K562 (cell line): Measurements from ENCODE around the gene LAMA4. TPM values are rescaled to one million over a fixed set of nuclear protein-coding genes. Genes with fewer than 3 reads are reported as not detected.

Experiments
- ATAC-seq: fragments of 200-7000 bp; cut with Tn5 transposase; 3 replicates; pipeline ENCODE4 v1.9.1; 2020; ENCODE audit warnings: moderate library complexity
- BruUV-seq: library from RNA; stranded (reverse); fragments of 400-500 nt; replicated peaks from 2 replicates; lab custom pipeline; 2021; lab: Mats Ljungman, UMichigan
- CTCF ChIA-PET: fragments of 300-600 bp; formaldehyde crosslinking; extraction: SDS; loops from one replicate; lab custom pipeline; 2021; ENCODE audit warnings: low intra/inter-chr PET ratio; lab: Yijun Ruan, JAX
- POLR2A ChIA-PET: fragments of 300-600, 350-650 bp; sonication (Branson Sonifier 250); formaldehyde crosslinking; extraction: SDS; loops from one replicate; lab custom pipeline; 2021; ENCODE audit warnings: antibody characterized with exemption, inconsistent platforms; lab: Yijun Ruan, JAX
- DNase-seq, 4 experiments: peaks; one replicate each; pipeline versions ENCODE4 v3.0.0 to v3.0.0-alpha.2; 2011 to 2018; ENCODE audit warnings: low spot score in 3 of 4, mixed read lengths in 3 of 4; ENCODE audit errors: extremely low read depth in 1 of 4
- FAIRE-seq: peaks from 2 replicates; lab custom pipeline; 2011; peaks lifted over from hg19 to GRCh38; lab: Jason Lieb, UNC
- H2AFZ ChIP-seq: 2 replicates; pipeline ENCODE4 v1.6.0; 2011; ENCODE audit warnings: low read depth, low read length, control low read depth, inconsistent platforms
- H3K27ac ChIP-seq: fragments of 200-600 bp; 3 replicates; pipeline ENCODE4 v1.8.0; 2011; ENCODE audit warnings: low read depth, mild to moderate bottlenecking, control low read depth, inconsistent platforms, low read length, moderate library complexity, mixed read lengths; ENCODE audit errors: extremely low read depth
- H3K27me3 ChIP-seq, 2 experiments: fragments of 300-600 bp in 1 of 2; 2 replicates in 1 of 2; 3 replicates in 1 of 2; pipeline versions ENCODE4 v1.6.0 to v1.8.0; 2011; ENCODE audit warnings: inconsistent platforms in 2 of 2, low read length in 2 of 2, mild to moderate bottlenecking in 1 of 2, mixed read lengths in 1 of 2, moderate library complexity in 1 of 2; ENCODE audit not compliant: control insufficient read depth in 2 of 2, insufficient read depth in 2 of 2
- H3K36me3 ChIP-seq: fragments of 300-600 bp; 3 replicates; pipeline ENCODE4 v1.8.0; 2011; ENCODE audit warnings: mild to moderate bottlenecking, low read length, inconsistent platforms; ENCODE audit not compliant: control insufficient read depth, insufficient read depth
- H3K4me1 ChIP-seq, 2 experiments: fragments of 200-600 bp in 1 of 2; replicated peaks in 1 of 2; 2 replicates in 1 of 2; 3 replicates in 1 of 2; pipeline versions ENCODE4 v1.5.1 to v1.8.0; 2011; ENCODE audit warnings: inconsistent platforms in 2 of 2, low read length in 2 of 2, mild to moderate bottlenecking in 1 of 2, mixed read lengths in 1 of 2, moderate library complexity in 1 of 2; ENCODE audit not compliant: control insufficient read depth in 2 of 2, insufficient read depth in 2 of 2
- H3K4me2 ChIP-seq: 2 replicates; pipeline ENCODE4 v1.6.1; 2011; ENCODE audit warnings: low read length, control low read depth, inconsistent platforms, mixed read lengths; ENCODE audit not compliant: insufficient read depth
- H3K4me3 ChIP-seq: fragments of 200-600 bp; sonication (generic), shearing (Covaris generic); 2 replicates; pipeline ENCODE4 v1.5.1; 2016; ENCODE audit warnings: control low read depth, inconsistent platforms
- H3K79me2 ChIP-seq: fragments of 200-600 bp; 3 replicates; pipeline ENCODE4 v1.8.0; 2011; ENCODE audit warnings: low read length, inconsistent platforms; ENCODE audit not compliant: control insufficient read depth, insufficient read depth
- H3K9ac ChIP-seq, 2 experiments: 2 replicates each; pipeline versions ENCODE4 v1.6.0 to v1.6.1; 2011; ENCODE audit warnings: low read depth in 2 of 2, low read length in 2 of 2, control low read depth in 1 of 2, inconsistent platforms in 1 of 2, mild to moderate bottlenecking in 1 of 2, mixed read lengths in 1 of 2; ENCODE audit not compliant: insufficient read depth in 1 of 2
- H3K9me1 ChIP-seq: one replicate; pipeline ENCODE4 v1.6.0; 2011; ENCODE audit warnings: inconsistent platforms, mild to moderate bottlenecking, low read length, moderate library complexity; ENCODE audit not compliant: control insufficient read depth, insufficient read depth
- H3K9me3 ChIP-seq: replicated peaks from 2 replicates; pipeline ENCODE4 v1.5.1; 2011; ENCODE audit warnings: low read depth, low read length, inconsistent platforms; ENCODE audit not compliant: control insufficient read depth, insufficient read depth
- H4K20me1 ChIP-seq: replicated peaks from 2 replicates; pipeline ENCODE4 v1.6.1; 2011; ENCODE audit warnings: low read length, inconsistent platforms, mixed read lengths; ENCODE audit not compliant: control insufficient read depth, insufficient read depth
- C11orf30 ChIP-seq: fragments of 450-650 bp; IDR thresholded peaks from 2 replicates; pipeline ENCODE4 v1.6.1; 2016; ENCODE audit warnings: low read depth, mild to moderate bottlenecking
- FOXJ2 ChIP-seq: fragments of 200-800 bp; sonication (Bioruptor generic); IDR thresholded peaks from 2 replicates; pipeline ENCODE4 v1.6.1; 2016; ENCODE audit warnings: missing genetic modification characterization, missing compliant biosample characterization
- HNRNPL ChIP-seq: fragments of 200-400 bp; formaldehyde crosslinking; IDR thresholded peaks from 2 replicates; pipeline ENCODE4 v1.6.1; 2017; ENCODE audit warnings: low read depth, mild to moderate bottlenecking, low read length
- HOXB6 ChIP-seq: fragments of 250-450 bp; sonication (Bioruptor Pico); IDR thresholded peaks from 2 replicates; pipeline ENCODE4 v1.5.1; 2022; ENCODE audit warnings: mild to moderate bottlenecking, borderline replicate concordance
- KDM1A ChIP-seq, 2 experiments: fragments of 450-650 bp; IDR thresholded peaks; 2 replicates each; pipeline ENCODE4 v1.6.1; 2016; ENCODE audit warnings: mild to moderate bottlenecking in 2 of 2
- MAFF ChIP-seq: IDR thresholded peaks from 2 replicates; pipeline ENCODE4 v1.6.1; 2012; ENCODE audit warnings: low read length, improper control_type of control experiment
- MAFG ChIP-seq: fragments of 450-650 bp; conservative IDR thresholded peaks from 2 replicates; pipeline ENCODE4 v1.6.1; 2016; ENCODE audit warnings: missing genetic modification characterization, missing compliant biosample characterization
- MAFK ChIP-seq: IDR thresholded peaks from 2 replicates; pipeline ENCODE4 v1.6.1; 2011; ENCODE audit warnings: low read length, improper control_type of control experiment
- SMAD3 ChIP-seq: fragments of 450-650 bp; formaldehyde crosslinking; conservative IDR thresholded peaks from 2 replicates; pipeline ENCODE4 v1.4.0; 2020; ENCODE audit warnings: mild to moderate bottlenecking
- ZFP36 ChIP-seq: fragments of 150-350 bp; IDR thresholded peaks from 2 replicates; pipeline ENCODE4 v1.6.1; 2018; ENCODE audit warnings: low read length, low read depth; ENCODE audit not compliant: partially characterized antibody
- ZKSCAN1 ChIP-seq: fragments of 150-350 bp; IDR thresholded peaks from 2 replicates; pipeline ENCODE4 v1.6.1; 2016; ENCODE audit warnings: low read depth, low read length
- ZNF184 ChIP-seq: sonication (generic); formaldehyde crosslinking; IDR thresholded peaks from 2 replicates; pipeline ENCODE4 v1.5.0; 2020; ENCODE audit warnings: missing genetic modification reagents
- ZNF778 ChIP-seq: fragments of 450-650 bp; formaldehyde crosslinking; IDR thresholded peaks from 2 replicates; pipeline ENCODE4 v1.4.0; 2020; ENCODE audit warnings: mild to moderate bottlenecking, moderate library complexity
- WGBS: fragments of 100-300 bp; shearing (Covaris generic); methylation state at CpG from one replicate; pipeline ENCODE4 v1.1.6; 2016; ENCODE audit warnings: low coverage, mixed read lengths; ENCODE audit not compliant: insufficient coverage; ENCODE audit errors: missing lambda C conversion rate; 5-methylcytosine and 5-hydroxymethylcytosine counted together
- in situ Hi-C: fragments of 300-500 bp; cut with MboI; formaldehyde crosslinking; loops from 4 replicates; pipeline ENCODE4 v1.15.0; 2018; ENCODE audit warnings: inconsistent platforms, mixed read lengths
- intact Hi-C: fragments of 100-400 bp; cut with micrococcal nuclease; formaldehyde crosslinking; loops from 2 replicates; pipeline ENCODE4 v1.14.2; 2022
- polyA plus RNA-seq, 8 experiments: library from polyadenylated mRNA; depleted of rRNA in 4 of 8; stranded (reverse) in 5 of 8; unstranded in 3 of 8; fragments of >200 nt; fragmentation: Nextera tagmentation in 2 of 8; fragmentation: Illumina TruSeq in 1 of 8; extraction: Ambion mirVana in 2 of 8; extraction: Trizol in 1 of 8; gene quantifications; 2 replicates each; pipeline versions ENCODE4 v1.2.1 to v1.2.3, GENCODE V29; 2011 to 2014; ENCODE audit warnings: inconsistent platforms in 1 of 8, missing spikeins in 1 of 8
- total RNA-seq, 7 experiments: library from RNA; depleted of rRNA in 6 of 7; stranded (reverse); fragments of >200 nt in 6 of 7; fragmentation: Illumina TruSeq in 2 of 7; extraction: Trizol in 2 of 7; gene quantifications; 2 replicates each; pipeline versions ENCODE4 v1.2.1 to v1.2.3, GENCODE V29; 2011 to 2021; ENCODE audit warnings: low replicate concordance in 1 of 7
- TF ChIP-seq, protein P1 (sequence below), 2 experiments: fragments of 450-650 bp; conservative IDR thresholded peaks; 2 replicates each; pipeline ENCODE4 v1.6.1; 2017; ENCODE audit warnings: mild to moderate bottlenecking in 2 of 2, moderate library complexity in 2 of 2
- TF ChIP-seq, protein P2 (sequence below): sonication (generic); formaldehyde crosslinking; IDR thresholded peaks from 2 replicates; pipeline ENCODE4 v1.9.0; 2022; ENCODE audit warnings: mild to moderate bottlenecking, missing genetic modification reagents
- TF ChIP-seq, protein P3 (sequence below): fragments of 450-650 bp; formaldehyde crosslinking; IDR thresholded peaks from 2 replicates; pipeline ENCODE4 v1.4.0; 2022; ENCODE audit warnings: mild to moderate bottlenecking, moderate library complexity

LAMA4 gene
- total and polyA plus RNA-seq, 9 of the 15 experiments (the other 6 are each of a cell fraction or from before 2014, with no cell fraction given), result 0.05 to 2.9 (median 0.51) TPM

DNA sequence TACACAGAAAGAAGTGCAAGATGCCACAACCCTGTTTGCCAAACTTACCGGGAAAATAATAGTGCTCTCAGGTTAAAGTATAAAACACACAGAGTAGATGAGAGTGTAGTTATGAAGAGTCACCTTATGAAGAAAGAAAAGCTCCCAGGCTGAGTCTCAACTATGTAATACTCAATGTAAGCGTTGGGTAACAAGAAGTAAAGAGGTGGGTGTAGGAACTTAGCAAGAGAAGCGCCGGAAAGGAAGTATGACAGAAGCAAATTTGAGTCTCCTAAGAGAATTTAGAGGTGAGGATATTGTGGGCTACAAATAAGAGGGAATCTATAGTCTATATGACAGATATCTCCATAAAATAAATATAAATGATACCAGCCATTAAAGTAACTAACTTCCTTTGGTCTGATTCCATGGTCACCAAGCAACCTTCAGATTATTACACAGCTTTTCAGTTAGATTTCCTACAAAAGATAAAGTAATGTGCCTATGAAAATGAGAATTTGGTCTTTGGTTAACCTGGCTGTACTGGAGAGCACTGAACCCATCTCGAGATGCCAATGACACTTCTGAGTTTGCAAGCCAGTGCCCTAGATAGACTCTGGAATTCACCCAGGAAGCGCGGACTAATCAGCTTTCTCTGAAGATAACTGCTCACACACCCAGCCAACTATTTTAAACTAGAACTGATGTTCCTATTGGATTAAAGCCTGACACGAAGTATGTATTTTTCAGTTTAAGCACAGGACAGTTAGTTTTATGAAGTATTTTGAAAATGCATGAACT, 168.9 kb downstream of the LAMA4 start (continued):
- TF ChIP-seq, protein P1, sequence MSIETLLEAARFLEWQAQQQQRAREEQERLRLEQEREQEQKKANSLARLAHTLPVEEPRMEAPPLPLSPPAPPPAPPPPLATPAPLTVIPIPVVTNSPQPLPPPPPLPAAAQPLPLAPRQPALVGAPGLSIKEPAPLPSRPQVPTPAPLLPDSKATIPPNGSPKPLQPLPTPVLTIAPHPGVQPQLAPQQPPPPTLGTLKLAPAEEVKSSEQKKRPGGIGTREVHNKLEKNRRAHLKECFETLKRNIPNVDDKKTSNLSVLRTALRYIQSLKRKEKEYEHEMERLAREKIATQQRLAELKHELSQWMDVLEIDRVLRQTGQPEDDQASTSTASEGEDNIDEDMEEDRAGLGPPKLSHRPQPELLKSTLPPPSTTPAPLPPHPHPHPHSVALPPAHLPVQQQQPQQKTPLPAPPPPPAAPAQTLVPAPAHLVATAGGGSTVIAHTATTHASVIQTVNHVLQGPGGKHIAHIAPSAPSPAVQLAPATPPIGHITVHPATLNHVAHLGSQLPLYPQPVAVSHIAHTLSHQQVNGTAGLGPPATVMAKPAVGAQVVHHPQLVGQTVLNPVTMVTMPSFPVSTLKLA (conservative IDR thresholded peaks at IDR 0.05), result no peak
- TF ChIP-seq HNRNPL (no peak), ZKSCAN1 (no peak)

DNA sequence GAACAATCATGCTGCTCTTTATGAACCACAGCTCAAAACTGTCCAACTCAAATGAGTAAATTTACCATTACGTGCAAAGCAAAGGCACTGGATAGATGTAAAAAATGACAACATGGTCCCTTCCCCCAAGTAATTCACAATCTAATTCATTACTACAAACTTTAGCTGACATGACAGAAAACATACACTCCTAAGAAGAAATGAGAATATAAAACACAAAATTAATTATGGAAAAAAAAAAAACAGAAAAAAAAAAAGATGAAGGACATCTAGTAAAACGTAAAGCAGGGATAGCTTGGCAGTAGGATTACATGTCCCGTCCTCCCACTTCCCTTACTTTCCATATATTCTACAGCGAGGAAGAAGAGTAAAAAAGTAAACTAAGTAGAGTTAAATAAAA, 172.8 kb downstream of the LAMA4 start:
- Histone ChIP-seq H3K9me1 (no peaks in the 10 kb centered on the region), H3K27ac (no peak overlapping the region), H3K4me3 (no peak overlapping the region), H2AFZ (no peak overlapping the region), H3K4me2 (no peak overlapping the region), H3K36me3 (peaks cover 67% of the 10 kb centered on the region), H3K27me3 (no peaks in the 10 kb centered on the region), H3K9me3 (no peaks in the 10 kb centered on the region), H3K9ac (no peak overlapping the region), H3K79me2 (peaks cover 6% of the 10 kb centered on the region; the same call in 2 of the 3 replicates), H3K4me1 (no peaks in the 10 kb centered on the region; a peak in 1 of 5 replicates), H4K20me1 (no peaks in the 10 kb centered on the region)
- no peak for DNase-seq
- 90% methylated on average over 4 of the region's 4 CpGs for WGBS
- FAIRE-seq, result no peak
- in situ Hi-C loops, result no loop called here
- BruUV-seq, result no TSS peak
- intact Hi-C loops, result no loop called here
- ATAC-seq, result no peak
- POLR2A ChIA-PET, result interaction anchor here (1.1 kb wide), 1 partner anchor 8 kb away, joined by 3 read pairs; no protein-coding TSS in a partner anchor
- CTCF ChIA-PET, result no interaction called here
- TF ChIP-seq MAFK, result peak; percentile 56; the same call in 1 of the 2 replicates
- TF ChIP-seq MAFG (tag), result peak; percentile 68; the same call in 1 of the 2 replicates
- TF ChIP-seq MAFF, result peak; percentile 61; the same call in 1 of the 2 replicates
- peak; percentile 70 for TF ChIP-seq C11orf30
- TF ChIP-seq ZNF778 (CRISPR knock-in tag), result no peak
- no peak for TF ChIP-seq KDM1A (IDR thresholded peaks at IDR 0.05)
- no peak for TF ChIP-seq HOXB6 (CRISPR knock-in tag)
- TF ChIP-seq, protein P2, sequence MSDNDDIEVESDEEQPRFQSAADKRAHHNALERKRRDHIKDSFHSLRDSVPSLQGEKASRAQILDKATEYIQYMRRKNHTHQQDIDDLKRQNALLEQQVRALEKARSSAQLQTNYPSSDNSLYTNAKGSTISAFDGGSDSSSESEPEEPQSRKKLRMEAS (CRISPR knock-in tag), result no peak
- TF ChIP-seq FOXJ2 (tag), result no peak
- TF ChIP-seq, protein P3, sequence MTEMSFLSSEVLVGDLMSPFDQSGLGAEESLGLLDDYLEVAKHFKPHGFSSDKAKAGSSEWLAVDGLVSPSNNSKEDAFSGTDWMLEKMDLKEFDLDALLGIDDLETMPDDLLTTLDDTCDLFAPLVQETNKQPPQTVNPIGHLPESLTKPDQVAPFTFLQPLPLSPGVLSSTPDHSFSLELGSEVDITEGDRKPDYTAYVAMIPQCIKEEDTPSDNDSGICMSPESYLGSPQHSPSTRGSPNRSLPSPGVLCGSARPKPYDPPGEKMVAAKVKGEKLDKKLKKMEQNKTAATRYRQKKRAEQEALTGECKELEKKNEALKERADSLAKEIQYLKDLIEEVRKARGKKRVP (CRISPR knock-in tag), result no peak
- TF ChIP-seq ZFP36, result no peak
- no peak for TF ChIP-seq SMAD3 (CRISPR knock-in tag)
- TF ChIP-seq ZNF184, result no peak
